PC-3 (cell line): Measurements from ENCODE around the gene SLC7A9.

ENCODE experiments used
- EZH2 ChIP-seq: fragments of 300-600 bp; sonication (generic); IDR thresholded peaks from one replicate; pipeline ENCODE4 v1.6.1; 2017; ENCODE audit warnings: antibody characterized with exemption, mild to moderate bottlenecking, low read length; ENCODE audit not compliant: unreplicated experiment
- TF ChIP-seq, protein P1 (sequence below): fragments of 300-600 bp; sonication (generic); conservative IDR thresholded peaks from 2 replicates; pipeline ENCODE4 v1.5.1; 2017; ENCODE audit warnings: antibody characterized with exemption, low read depth, mild to moderate bottlenecking, low read length

DNA sequence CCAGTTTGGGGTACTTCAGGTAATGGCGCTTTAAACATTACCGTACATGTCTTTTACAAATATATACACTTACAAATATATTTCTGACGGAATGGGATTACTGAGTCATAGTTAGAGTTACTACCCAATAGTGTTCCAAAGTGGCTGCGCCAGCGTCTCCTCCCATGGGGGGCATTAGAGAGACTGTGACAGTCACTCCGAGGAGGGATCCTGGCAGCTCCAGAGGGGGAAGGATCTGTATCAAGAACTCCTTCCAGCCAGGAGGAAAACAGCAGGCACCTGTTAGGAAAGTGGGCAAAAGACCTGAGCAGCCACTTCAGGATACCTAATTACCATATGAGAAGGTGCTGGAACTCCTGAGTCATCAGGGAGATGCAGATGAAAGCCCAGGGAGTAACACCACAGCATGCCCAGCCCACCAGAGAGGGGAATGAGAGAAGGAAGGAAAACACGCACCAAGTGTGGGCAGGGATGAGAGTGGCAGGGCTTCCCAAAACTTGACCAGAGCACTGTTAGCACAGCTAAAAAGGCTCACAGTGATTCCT, 52.9 kb downstream of the SLC7A9 start:
- TF ChIP-seq, protein P1, sequence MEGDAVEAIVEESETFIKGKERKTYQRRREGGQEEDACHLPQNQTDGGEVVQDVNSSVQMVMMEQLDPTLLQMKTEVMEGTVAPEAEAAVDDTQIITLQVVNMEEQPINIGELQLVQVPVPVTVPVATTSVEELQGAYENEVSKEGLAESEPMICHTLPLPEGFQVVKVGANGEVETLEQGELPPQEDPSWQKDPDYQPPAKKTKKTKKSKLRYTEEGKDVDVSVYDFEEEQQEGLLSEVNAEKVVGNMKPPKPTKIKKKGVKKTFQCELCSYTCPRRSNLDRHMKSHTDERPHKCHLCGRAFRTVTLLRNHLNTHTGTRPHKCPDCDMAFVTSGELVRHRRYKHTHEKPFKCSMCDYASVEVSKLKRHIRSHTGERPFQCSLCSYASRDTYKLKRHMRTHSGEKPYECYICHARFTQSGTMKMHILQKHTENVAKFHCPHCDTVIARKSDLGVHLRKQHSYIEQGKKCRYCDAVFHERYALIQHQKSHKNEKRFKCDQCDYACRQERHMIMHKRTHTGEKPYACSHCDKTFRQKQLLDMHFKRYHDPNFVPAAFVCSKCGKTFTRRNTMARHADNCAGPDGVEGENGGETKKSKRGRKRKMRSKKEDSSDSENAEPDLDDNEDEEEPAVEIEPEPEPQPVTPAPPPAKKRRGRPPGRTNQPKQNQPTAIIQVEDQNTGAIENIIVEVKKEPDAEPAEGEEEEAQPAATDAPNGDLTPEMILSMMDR = no peak
- TF ChIP-seq EZH2 = no peak
